Measurements from ENCODE around the gene CRACR2A.

CRACR2A gene

GRCh38 chr12:3751151-3752095 is 1.5 kb downstream of the CRACR2A start:
- peak in 1 of 6 experiments; percentile 34 for DNase-seq

GRCh38 chr12:3750616-3751015 is 2.3 kb downstream of the CRACR2A start:
- DNase-seq: no peak

DNA sequence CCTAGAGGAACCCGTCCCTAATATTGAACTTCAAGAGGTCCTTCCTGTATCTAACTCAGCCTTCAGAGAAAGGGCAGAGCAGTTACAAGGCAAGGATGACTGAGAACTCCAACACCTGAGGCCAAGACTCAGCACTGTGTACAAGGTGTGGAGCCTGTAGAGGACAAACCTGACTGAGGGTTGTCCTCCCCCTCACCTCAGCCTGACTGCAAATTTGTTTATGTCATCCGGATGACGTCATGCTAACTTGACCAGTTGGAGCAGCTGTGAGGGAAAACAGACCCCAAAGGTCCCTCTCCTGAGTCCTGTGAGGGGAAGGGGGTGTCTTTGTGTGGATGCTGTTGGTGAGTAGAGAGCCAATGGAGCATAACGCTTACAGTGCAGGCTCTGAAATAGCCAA is 4.3 kb downstream of the CRACR2A start:
- no peak for DNase-seq

GRCh38 chr12:3747976-3748619 is 4.8 kb downstream of the CRACR2A start:
- DNase-seq: no peak

- peak in 2 of 6 experiments; percentile 4 to 13 for DNase-seq
Observed at GRCh38 chr12:3747543-3747942, 5.4 kb downstream of the CRACR2A start.

GRCh38 chr12:3746758-3747157 is 6.2 kb downstream of the CRACR2A start:
- no peak for DNase-seq

GRCh38 chr12:3745152-3745551 is 7.8 kb downstream of the CRACR2A start:
- DNase-seq: no peak

DNA sequence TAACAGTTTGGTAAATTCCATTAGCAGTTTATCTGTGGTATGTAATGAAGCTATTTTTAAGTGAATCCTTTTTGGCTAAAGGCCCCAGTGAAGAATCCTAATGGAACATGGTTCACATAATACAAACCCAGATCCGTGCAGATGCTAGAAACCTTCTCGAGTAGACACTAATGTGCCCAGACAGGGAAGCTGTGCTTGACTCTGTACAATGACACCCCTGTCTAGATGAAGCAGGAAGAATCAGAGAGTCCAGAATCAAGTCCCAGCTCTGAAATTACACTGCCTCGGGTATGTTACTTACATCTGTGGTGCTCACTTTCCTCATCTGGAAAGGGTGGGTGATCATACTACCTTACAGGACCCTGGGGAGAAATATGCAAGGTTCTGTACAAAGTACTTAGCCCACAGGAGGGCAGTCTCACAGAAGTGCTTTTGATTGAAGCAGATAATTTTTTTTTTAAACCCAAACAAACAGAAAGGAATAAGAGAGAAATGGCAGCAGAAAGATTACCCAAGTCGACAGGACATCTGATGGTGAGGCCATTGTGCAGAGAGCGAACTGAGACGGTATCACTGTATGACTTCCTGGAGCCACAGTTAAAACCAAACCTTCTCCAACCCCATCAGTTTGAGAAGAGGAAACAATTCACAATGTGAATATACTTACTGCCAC is 8.5 kb downstream of the CRACR2A start:
- no peak for DNase-seq

DNA sequence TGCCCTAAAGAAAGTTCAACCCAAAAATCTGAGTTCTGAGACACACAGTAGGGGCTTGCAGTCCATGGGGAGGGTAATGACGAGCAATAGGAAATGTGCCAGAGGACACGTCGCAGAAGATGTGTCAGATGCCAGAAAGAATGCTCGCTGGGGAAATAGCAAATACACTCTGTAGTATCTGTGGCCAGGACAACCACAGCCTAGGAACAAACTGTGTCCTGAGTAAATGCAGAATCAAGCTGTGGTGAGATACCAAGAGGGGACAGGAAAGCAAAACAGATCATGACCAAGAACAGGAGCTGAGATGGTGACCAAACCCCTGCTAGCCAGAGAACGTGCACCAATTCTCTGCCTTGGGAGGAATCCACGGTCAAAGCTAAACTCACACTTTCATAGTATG is 9.1 kb downstream of the CRACR2A start:
- DNase-seq: no peak

DNA sequence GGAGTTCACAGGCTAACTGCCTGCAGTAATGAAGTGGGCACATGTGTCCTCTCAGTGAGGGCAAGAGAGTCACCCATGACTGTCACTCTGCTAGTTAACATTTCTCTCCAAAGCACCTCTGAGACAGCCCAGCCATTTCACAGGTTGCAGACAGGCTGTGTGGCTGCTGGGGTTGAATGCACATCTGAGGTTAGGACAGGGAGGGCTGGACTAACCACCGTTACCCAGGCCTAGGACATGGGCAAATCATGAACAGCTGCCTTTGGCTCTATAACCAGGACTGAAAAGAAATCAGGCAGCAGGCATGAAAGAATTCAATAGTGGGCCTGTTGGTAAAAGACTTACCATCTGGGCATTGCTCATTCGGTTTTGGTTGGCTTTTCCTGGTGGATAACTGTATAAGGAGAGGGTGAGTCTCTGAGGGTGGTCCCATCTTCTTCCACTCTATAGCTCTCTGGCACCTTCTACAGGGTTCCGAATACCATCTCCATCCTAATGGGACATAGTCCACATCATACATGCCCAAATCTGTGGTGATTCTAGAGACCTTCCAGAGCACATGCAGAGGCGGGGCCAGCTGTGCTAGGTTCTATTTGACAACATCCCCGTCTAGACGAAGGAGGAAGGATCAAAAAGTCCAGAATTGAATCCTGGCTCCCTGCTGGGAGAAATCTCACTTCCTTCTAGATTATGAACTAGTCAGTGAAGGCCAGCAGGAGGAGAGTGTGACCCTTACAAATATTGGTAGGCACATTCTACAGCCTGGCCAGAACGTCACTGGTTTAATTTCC is 10.8 kb downstream of the CRACR2A start:
- no peak for DNase-seq

DNA sequence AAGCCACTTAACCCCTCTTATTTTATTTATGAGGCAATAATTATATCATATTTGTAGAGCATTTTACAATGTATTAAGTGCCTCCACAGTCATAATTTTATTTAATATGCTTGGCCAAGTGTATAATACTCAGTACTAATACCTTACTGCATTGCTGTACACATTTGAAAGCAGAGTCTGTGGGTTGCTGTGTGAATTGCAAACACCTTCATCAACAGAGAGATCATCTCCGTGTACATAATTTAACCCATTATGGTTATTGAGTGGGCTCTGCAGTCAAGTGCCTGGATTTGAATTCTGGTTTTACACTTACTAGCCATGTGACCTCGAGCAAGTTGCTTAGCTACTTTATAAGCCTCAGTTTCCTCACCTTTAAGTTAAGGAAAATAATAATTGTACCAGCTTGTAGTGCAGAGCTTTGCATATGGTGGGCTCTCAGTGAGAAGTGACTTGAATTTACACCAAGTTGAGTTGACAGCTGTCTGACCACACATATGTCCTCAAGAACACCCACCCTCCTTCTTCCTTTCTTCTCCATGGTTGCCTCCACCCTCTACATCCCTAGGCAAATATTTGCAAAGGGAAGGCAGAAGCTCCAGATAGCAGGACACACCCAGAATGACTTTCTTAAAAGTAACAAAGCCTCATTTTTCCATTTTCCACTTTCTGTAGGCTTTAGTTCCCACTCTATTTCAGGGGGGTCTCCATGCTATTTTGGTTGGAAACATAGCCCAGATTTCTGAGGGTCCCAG is 12.3 kb downstream of the CRACR2A start:
- DNase-seq: no peak

DNA sequence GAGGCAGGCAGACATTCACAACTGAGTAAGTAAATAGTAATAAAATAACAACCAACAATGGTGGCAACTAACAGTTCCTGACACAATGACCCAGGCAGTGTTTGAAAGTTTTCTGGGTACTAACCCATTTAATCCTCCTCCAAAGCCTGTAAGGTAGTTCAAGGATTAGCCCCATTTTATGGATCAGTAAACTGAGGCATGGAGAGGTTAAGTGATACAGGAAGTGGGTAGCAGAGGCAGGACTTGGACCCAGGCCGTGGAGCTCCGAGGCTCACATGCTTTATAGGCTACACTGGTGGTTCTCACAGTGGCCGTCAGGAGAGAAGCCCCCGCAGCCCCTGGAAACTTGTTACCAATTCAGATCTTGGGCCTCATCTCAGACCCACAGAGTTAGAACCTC is 17.5 kb downstream of the CRACR2A start:
- no peak for DNase-seq

- DNase-seq: no peak
Observed at GRCh38 chr12:3732901-3733300, 20.0 kb downstream of the CRACR2A start.

DNA sequence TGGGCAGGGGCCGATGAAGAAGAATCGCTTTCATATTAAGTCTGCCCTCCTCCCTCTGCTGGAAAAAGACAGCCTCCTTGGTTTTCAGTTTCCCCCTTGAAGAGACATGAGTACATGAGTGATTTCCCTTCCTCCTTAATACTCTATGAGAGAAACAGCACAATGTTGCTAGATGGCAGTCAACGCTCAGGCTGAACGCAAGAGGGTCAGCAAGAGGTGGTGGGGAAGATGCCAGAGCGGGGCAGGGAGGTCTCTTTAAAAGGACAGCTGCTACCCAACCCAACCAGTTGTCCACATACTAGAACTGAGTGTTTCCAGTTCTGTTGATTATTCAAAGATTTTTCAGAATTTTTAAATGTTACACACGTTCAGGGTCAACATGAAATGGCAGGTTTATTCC is 22.8 kb downstream of the CRACR2A start:
- no peak for DNase-seq

GRCh38 chr12:3728686-3729085 is 24.2 kb downstream of the CRACR2A start:
- DNase-seq: no peak

DNA sequence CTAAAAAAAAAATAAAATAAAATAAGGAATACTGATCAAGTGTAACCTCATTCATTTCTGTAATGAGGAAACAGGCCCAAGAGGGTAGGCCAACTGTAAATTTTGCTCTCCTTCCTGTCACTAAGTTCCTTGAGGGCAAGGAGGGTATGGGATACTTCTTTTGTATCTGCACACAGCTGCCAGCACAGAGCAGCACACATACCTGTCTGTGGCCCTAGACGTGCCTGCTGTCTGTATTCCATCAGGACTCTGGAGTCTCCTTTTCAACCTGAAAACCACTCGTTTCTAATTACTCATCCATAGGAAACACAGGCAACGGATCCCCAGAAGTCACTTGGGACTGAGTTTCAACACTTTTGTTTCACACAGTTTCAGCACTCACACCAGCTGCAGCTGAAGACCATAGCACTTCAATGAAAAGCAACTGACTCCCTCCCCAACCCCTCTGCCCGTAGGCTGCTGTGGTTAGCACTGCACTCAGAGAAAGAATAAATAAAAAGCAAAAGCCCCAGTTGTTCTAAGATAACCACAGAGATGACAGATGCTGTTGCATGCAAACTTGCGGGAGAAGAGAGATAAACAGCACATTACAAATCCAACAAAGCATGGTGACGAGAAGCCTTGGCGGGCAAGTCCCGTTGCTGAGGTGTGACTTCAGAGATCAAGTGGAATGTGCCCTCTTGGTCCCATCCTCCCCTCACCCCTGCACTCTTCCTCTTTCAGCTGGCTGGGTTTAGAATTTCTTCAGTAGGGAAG is 24.9 kb downstream of the CRACR2A start:
- DNase-seq: peak in 3 of 6 experiments; percentile 25 to 42 (median 29)

GRCh38 chr12:3727354-3727753 is 25.6 kb downstream of the CRACR2A start:
- DNase-seq: peak in 2 of 6 experiments; percentile 15 to 18

DNA sequence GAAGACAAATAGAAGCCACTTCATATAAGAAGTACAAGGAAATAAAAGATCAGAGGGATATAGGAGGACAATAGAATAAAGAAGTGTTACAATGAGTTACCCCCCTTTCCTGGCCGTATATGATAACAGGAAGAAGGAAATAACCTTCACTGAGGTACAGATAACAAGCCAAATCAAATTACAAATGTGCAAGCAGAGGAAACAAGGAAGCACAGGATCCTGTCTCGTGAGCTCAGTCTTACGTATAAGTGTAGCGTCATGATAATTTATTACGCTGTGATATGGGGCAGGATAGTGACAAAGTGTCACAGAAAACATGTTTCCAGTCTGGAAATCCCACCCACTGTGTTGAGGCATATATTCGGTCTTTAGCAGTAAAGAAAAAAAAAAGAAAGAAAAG is 26.5 kb downstream of the CRACR2A start:
- peak in 3 of 6 experiments; percentile 23 to 26 (median 24) for DNase-seq

DNA sequence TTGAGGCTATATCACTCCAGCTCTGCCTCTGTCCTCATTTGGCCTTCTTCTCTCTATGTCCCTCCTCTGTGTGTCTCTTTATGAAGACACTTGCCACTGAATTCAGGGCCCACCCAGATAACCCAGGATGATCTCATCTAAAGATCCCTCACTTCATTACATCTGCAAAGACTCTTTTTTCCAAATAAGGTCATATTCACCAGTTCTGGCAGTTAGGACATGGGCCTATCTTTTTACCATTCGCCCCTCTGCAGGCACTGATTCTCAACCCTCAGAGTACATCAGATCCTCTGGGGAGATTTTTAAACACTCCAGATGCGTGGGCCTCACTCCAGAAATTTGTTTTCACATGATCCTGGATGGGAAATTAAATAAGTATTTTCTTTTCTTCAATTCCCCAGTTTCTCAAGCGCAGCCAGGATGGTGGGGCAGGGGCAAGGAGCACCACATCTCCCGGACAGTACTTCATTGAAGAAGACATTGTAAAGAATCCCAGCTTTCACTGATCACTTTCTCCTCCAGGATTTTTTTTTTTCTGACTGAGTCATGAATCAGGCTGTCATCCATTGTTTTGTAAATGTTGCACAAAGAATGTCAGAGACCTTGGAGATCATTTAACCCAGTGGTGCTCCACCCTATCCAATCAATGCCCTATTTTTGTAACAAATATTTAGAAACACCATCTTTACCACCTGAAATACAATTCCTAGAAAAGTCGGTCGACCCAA is 27.4 kb downstream of the CRACR2A start:
- no peak for DNase-seq

Measured in stimulated activated naive CD4-positive, alpha-beta T cell (primary cell).